ENCODE results near the gene ZNF205. TPM values are rescaled to one million over a fixed set of nuclear protein-coding genes. Genes with fewer than 3 reads are reported as not detected.

Gene ZNF205
- total and polyA plus RNA-seq, 8 donors = 0.87 to 27.5 (median 12.9) TPM

DNA sequence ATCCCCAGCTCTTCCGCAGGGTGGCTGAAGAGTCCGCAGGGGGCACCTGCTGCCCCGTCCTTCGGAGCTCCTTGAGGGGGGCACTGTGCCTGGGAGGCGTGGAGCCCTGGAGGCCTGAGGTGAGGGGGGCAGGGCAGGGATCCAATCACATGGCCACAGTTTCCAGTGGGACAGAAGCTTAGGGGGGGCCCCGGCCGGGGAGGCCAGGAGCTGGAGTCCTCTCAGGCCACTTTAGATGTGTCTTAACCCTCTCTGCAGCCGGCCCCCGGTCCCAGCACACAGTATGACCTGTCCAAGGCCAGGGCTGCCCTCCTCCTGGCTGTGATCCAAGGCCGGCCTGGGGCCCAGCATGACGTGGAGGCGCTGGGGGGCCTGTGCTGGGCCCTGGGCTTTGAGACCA lies 33.3 kb downstream of the ZNF205 start:
- TF ChIP-seq POLR2AphosphoS5 (IDR thresholded peaks at IDR 0.05) (no peak), EP300 (IDR thresholded peaks at IDR 0.05) (no peak)
- TF ChIP-seq, protein P1, sequence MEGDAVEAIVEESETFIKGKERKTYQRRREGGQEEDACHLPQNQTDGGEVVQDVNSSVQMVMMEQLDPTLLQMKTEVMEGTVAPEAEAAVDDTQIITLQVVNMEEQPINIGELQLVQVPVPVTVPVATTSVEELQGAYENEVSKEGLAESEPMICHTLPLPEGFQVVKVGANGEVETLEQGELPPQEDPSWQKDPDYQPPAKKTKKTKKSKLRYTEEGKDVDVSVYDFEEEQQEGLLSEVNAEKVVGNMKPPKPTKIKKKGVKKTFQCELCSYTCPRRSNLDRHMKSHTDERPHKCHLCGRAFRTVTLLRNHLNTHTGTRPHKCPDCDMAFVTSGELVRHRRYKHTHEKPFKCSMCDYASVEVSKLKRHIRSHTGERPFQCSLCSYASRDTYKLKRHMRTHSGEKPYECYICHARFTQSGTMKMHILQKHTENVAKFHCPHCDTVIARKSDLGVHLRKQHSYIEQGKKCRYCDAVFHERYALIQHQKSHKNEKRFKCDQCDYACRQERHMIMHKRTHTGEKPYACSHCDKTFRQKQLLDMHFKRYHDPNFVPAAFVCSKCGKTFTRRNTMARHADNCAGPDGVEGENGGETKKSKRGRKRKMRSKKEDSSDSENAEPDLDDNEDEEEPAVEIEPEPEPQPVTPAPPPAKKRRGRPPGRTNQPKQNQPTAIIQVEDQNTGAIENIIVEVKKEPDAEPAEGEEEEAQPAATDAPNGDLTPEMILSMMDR (IDR thresholded peaks at IDR 0.05) = no peak
- Histone ChIP-seq H3K4me1 (peaks cover 10 to 16% (median 12%) of the 10 kb centered on the region in 4 donors), H3K27ac (no peak overlapping the region), H3K36me3 (peaks cover 21 to 27% (median 25%) of the 10 kb centered on the region in 4 donors), H3K9me3 (no peaks in the 10 kb centered on the region), H3K4me3 (no peak overlapping the region), H3K27me3 (no peaks in the 10 kb centered on the region)
- WGBS, 5 donors = 75 to 92% (median 82%) methylated on average over 5 to 12 of the region's 12 CpGs
- intact Hi-C loops (cut with DNase I; ENCODE audit: low total_unique reads) = no loop called here
- no peak for DNase-seq

DNA sequence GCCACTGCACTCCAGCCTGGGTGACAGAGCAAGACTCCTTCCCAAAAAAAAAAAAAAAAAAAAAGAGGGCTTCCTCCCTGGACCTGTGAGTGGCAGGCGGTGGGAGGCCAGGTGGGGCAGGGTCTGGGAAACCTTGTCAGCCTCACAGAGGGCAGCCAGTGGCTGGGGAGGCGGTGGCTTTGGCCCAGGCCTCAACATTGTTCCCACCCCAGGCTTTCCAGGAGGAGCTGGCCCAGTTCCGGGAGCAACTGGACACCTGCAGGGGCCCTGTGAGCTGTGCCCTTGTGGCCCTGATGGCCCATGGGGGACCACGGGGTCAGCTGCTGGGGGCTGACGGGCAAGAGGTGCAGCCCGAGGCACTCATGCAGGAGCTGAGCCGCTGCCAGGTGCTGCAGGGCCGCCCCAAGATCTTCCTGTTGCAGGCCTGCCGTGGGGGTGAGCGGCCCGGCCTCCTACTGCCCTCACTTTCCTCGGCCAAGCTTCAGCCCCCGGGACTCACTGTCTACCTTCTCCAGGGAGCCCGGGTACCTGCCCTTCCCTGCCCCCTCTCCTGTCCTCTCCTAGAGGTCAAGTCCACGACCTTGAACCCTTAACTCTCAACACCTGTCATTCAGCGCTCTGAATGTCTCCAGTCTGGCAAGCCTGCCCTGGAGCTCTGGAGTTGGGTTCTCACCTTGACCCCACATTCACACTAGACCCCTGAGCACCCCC lies 34.8 kb downstream of the ZNF205 start:
- no peak for DNase-seq
- Histone ChIP-seq H3K4me1 (peaks cover 22 to 31% (median 25%) of the 10 kb centered on the region in 4 donors), H3K27me3 (no peaks in the 10 kb centered on the region), H3K36me3 (peaks cover 5 to 11% (median 10%) of the 10 kb centered on the region in 4 donors), H3K9me3 (no peaks in the 10 kb centered on the region), H3K27ac (no peak overlapping the region), H3K4me3 (no peak overlapping the region)
- TF ChIP-seq POLR2AphosphoS5 (IDR thresholded peaks at IDR 0.05) (no peak), EP300 (IDR thresholded peaks at IDR 0.05) (no peak), POLR2A (IDR thresholded peaks at IDR 0.05) (no peak)
- TF ChIP-seq, protein P1 (IDR thresholded peaks at IDR 0.05) = no peak
- 86 to 93% (median 91%) methylated on average over 11 to 16 of the region's 16 CpGs for WGBS, 5 donors
- intact Hi-C loops (cut with DNase I; ENCODE audit: low total_unique reads) = no loop called here

DNA sequence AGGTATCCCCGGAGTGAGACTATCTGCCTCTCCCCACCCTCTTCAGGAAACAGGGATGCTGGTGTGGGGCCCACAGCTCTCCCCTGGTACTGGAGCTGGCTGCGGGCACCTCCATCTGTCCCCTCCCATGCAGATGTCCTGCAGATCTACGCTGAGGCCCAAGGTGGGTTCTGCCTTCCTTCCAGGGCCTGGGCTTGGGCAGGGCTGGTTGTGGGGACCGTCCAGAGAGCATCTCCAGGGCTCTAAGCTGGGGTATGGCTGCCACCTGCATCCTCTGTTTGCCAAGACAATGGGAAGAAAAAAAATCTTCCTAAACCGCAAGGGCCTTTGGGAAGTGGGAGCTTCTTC lies 35.3 kb downstream of the ZNF205 start:
- Histone ChIP-seq H3K27me3 (no peaks in the 10 kb centered on the region), H3K9me3 (no peaks in the 10 kb centered on the region), H3K27ac (no peak overlapping the region), H3K4me1 (peaks cover 26 to 36% (median 29%) of the 10 kb centered on the region in 4 donors), H3K4me3 (no peak overlapping the region), H3K36me3 (peaks cover 0 to 6% (median 4%) of the 10 kb centered on the region in 4 donors)
- no peak for DNase-seq
- TF ChIP-seq POLR2A (IDR thresholded peaks at IDR 0.05) = no peak
- no peak for TF ChIP-seq POLR2AphosphoS5 (IDR thresholded peaks at IDR 0.05)
- TF ChIP-seq EP300 (IDR thresholded peaks at IDR 0.05) = no peak
- TF ChIP-seq, protein P1 (IDR thresholded peaks at IDR 0.05) = no peak
- intact Hi-C loops (cut with DNase I; ENCODE audit: low total_unique reads) = no loop called here
- 91 to 96% (median 93%) methylated on average over 5 of the region's 5 CpGs for WGBS, 5 donors

DNA sequence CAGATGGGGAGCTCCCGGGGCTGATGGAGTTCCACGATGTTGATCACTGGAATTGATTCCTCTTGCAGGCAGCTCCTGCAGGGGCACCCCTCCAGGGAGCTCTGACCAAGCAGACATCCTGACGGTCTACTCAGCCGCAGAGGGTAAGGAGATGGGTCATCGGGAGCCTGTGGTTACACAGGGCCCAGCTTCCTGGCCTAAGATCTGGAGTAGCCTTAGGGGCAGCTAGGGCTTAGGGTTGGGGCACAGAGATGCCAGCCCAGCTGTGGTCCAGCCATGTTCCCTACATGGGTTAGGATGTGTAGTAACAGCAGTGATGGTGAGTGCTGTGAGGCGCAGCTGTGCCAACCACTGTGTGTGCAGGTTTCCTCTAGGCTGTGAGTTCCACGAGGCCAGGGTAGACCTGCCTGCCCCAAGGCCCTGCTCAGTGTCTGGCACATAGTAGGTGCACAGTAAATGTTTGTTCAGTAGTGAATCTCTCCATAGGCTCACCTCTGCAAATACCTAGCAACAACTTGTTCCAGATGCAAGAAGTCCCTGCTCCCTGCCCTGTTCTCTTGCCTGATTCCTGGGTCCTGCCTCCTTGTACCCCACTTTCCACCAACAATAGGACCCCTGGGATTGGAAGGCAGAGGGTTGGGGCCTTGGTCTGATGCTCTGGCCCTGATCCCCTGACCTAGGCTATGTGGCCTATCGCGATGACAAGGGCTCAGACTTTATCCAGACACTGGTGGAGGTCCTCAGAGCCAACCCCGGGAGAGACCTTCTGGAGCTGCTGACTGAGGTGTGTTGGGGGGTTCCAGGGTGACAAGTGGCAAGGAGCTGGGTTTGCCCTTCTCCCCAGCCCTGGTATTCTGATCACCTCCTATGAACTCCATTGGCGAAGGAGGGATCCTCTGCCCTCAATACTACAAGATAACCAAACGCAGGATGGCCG lies 36.1 kb downstream of the ZNF205 start:
- Histone ChIP-seq H3K4me3 (no peak overlapping the region), H3K9me3 (no peaks in the 10 kb centered on the region), H3K4me1 (peaks cover 26 to 36% (median 31%) of the 10 kb centered on the region in 4 donors), H3K27me3 (no peaks in the 10 kb centered on the region), H3K36me3 (no peaks in the 10 kb centered on the region), H3K27ac (no peak overlapping the region)
- 90 to 98% (median 94%) methylated on average over 13 of the region's 13 CpGs for WGBS, 5 donors
- intact Hi-C loops (cut with DNase I; ENCODE audit: low total_unique reads) = no loop called here
- no peak for TF ChIP-seq EP300 (IDR thresholded peaks at IDR 0.05)
- TF ChIP-seq POLR2A (IDR thresholded peaks at IDR 0.05) = no peak
- TF ChIP-seq POLR2AphosphoS5 (IDR thresholded peaks at IDR 0.05) = no peak
- TF ChIP-seq, protein P1 (IDR thresholded peaks at IDR 0.05) = no peak
- DNase-seq = no peak
